GM18520 (cell line): Measurements from ENCODE around the gene ADAMTSL4.
"Not testable (repeated sequence)": the region's sequence is repeated elsewhere in the genome, so short reads cannot be mapped to it uniquely, and the experiment has no call there.

Experiments used
- ATAC-seq: cut with Tn5 transposase; IDR thresholded peaks from one replicate; pipeline ENCODE4 v1.9.1; 2021; ENCODE audit not compliant: unreplicated experiment

The ADAMTSL4 gene

DNA sequence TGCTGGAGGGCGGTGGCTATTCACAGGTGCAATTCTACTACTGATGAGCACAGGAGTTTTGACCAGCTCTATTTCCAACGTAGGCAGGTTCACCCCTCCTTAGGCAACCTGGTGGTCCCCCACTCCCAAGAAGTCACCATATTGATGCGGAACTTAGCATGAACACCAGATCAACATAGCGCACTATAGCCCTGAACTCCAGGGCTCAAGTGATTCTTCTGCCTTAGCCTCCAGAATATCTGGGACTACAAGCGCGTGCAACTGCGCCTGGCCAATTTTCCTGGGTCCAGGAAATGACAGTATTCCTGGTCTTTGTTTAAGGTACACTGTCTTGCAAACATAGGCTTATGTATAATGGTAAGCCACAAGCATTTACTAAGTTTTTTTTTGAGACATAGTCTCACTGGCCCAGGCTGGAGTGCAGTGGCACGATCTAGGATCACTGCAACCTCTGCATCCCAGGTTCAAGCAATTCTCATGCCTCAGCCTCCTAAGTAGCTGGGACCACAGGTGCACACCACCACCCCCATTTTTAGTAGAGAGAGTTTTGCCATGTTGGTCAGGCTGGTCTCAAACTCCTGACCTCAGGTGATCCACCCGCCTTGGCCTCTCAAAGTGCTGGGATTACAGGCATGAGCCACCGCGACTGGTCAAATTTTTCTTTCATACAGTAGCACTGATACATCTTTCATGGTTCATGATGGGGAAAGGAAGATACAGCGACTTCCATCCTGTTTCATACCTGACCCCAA, 17.6 kb downstream of the ADAMTSL4 start:
- no peak for ATAC-seq

GRCh38 chr1:150567341-150567716, 18.1 kb downstream of the ADAMTSL4 start:
- ATAC-seq, result no peak

DNA sequence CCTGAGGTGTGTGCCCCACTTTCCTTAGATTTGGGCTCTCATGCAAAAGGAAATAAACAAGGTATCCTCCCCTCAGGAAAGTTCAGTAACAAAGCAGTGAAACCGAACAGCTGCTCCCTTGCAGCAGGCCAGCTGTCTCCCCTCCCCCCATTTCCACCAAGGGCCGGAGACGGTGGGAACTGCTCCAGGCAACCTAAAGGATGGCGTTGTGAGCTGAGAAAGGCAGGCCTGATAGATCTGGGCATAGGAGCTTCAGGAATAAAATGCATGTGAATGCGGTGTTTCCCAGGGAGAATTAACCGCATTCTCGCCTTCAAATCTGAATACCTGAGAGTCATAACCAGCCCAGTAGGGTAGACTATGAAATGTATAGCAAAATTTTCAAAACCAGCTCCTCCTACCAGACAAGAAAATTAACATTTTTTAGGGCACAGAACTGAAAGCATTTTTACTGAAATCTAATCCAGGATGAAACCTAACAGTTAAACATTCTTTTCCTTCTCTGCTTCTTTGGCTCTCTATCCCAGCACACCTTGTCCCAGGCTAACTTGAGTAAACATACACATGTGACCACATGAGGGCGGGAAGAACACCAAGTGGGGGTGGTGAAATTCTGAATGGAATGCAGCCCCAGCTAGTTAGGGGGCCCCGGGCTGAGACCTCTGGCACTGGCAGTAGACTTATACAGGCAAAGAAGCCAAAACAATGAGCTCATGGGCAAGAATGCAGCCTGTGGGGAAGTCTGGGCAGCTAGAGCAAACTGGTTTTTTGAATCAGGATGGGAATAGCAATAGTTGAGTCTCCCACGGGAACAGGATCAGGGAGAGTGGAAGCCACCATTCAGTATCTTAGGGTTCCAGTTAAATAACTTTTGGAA, 18.7 kb downstream of the ADAMTSL4 start:
- ATAC-seq, result no peak

GRCh38 chr1:150568594-150568966, 19.4 kb downstream of the ADAMTSL4 start:
- no peak for ATAC-seq

DNA sequence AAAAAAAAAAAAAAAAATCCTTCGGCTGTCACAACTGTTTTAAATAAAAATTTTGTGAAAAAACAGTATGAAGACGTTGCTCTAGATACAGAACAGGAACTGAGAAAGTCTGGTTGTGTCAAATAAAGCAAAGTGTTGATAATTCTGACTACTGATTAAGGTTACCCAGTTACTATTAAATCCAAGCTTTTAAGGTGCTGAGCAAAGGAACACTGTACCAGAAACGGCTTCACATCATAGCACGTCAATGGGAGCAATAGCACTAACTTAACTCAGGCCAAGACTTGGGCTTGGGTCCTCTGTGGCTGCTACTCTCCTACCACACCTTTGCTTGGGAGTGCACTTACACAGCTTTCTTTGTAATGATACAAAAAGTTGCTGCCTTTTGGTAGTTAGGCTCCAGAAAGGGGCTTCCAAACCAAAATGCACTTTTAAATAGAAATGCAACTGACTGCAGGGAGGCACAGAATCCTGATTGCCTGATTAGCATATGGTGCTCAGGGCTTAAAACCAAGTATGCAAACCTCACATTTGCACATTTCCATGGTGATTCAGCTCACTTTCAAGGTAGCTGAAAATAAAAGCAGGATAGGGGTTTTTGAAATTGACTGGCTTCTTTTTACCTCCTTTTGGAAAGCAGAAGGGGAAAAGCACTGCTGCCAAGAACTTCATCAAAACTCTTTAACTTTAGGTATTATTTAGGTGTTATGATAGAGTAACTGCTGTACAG, 23.9 kb downstream of the ADAMTSL4 start:
- no peak for ATAC-seq

GRCh38 chr1:150573648-150574071, 24.5 kb downstream of the ADAMTSL4 start:
- ATAC-seq, result not testable (repeated sequence)

- no peak for ATAC-seq
Measured at GRCh38 chr1:150574260-150575071, 25.3 kb downstream of the ADAMTSL4 start.

DNA sequence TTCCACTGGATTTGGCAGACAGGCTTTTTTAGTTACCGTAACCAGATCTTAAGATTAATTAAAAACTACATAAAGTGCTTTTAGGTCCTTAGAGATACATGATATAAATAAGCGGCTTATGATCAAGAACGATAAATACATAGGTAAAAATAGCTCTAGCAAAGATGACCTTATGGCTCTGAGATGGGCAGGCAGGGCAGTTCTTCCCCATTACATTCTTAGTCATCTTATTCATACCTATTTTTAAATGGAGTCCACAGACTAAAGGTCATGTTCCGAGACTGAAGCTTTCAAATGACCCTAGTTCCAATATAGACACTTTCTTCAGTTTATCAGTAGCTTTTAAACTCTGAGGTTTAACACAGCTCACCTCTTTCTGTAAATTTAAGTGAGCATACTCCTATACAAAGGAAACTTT, 25.9 kb downstream of the ADAMTSL4 start:
- ATAC-seq, result no peak

DNA sequence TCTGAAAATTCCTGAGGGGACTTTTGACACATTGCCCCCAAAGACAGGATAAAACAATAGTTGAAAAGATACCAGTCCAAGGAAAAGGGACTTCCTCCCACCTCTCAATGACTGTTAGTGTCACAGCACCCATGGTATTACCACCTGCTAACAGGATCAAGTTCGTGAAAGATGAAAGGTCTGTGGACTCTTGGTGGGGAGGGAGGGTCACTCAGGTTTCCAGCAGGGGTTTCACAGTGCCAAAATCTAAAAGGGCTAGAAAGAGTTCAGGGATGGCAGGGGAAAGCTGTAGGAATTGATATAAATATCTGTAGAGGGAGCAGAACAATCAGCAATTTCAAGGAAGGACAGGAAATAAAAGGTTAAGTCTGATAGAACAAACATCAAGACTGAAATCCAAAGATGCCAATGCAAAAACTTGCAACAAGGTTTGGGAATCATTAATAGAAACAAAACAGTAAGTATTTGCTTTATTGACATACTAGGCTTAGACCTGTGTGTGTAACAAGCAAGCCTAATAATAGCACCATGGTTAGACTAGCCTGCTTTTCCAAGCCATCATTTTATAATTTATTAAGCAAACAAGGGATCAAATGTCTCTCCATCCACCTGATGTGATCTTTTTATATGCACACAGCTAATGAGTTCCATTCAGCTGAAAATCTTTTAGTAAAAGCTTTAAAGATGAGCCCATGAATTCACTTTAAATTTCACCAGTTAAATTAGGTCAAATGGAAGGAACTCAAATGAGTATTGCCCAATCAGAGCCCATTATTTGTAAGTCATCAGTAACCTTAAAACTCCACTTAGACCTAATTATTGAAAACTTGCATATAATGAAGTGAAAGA, 26.5 kb downstream of the ADAMTSL4 start:
- ATAC-seq, result no peak

GRCh38 chr1:150576367-150576711, 27.1 kb downstream of the ADAMTSL4 start:
- ATAC-seq, result no peak

DNA sequence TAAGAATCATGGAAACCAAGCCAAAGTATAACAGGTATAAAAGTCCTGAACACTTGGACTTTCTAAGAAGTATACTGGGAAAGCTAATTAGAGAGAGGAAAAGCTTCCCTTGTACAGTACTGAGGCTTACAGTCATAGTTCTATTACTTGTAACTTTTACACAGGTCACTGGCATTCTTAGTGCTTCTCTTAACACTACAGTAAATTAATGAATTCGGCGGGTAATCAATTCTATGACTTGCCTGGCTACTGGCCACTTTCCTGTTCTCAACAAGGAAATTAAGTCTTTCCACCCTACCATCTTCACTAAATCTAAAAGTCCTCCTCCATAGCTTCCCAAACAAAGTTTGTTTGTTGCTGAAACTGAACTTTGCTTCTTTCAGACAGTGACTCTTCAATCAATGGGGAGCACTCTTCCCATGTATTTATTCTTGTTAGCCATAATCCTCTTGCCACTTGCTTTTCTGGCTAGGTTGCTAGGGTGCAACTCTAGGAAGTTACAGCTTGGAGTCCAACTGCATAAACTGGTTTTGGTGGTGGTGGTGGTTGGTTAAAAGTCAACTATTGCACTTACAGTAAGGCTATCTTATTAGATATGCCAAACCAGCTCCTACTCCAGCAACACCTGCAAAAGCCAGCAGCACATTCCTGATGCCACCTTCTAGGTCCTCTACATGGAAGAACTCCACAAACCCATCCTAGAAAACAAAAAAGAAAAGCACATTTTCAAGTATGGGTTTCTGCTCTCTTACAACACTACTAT, 27.8 kb downstream of the ADAMTSL4 start:
- ATAC-seq, result no peak

GRCh38 chr1:150577557-150578271, 28.5 kb downstream of the ADAMTSL4 start:
- no peak for ATAC-seq

- ATAC-seq, result no peak
Measured at GRCh38 chr1:150578272-150579109, 29.3 kb downstream of the ADAMTSL4 start.

DNA sequence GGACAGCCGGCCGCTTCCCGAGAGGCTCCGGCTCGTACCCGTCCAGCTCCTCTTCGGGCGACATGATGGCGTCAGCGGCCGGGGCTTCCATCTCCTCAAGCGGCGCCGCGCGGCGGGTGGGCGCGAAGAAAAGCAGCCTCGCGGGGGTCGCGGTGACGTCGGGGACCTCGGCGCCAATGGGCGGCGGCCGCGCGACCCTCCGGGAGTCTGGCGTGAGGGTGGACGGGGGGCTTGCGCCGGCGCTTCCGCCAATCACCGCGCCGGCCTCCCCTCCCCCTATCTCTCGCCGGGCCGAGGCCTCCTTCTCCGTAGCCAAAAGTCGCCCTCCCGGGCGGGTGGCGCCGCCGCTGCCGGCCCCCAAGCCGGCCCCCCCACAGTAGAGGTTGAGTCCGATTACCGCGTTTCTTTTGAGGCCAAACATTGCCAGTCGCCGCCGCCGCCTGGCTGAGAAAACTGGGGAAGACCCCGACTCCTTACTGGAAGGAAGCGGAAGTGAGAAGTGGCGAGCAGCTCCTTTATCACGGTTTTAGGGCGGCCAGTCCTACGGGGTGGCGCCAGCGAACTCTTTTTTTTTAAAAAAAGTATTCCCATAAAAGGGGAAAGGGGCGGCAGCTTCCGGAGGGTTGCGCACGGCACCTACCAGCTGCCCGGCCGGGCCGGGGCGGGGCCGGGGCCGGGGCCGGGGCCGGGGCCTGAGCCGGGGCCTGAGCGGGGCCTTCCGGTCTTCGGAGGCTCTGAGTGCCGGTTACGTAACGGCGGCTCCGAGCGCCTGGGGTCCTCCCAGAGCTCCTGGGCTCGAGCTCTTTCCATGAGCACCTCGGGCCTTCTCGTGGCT, 30.1 kb downstream of the ADAMTSL4 start, which contains the start of gene MCL1:
TSS of gene MCL1 (minus strand) at position 501 of the 835 bp plus-strand sequence. CDS start at position 421, 80 bp downstream.
- ATAC-seq, result peak; percentile 87

- no peak for ATAC-seq
Measured at GRCh38 chr1:150579945-150580642, 30.9 kb downstream of the ADAMTSL4 start.

DNA sequence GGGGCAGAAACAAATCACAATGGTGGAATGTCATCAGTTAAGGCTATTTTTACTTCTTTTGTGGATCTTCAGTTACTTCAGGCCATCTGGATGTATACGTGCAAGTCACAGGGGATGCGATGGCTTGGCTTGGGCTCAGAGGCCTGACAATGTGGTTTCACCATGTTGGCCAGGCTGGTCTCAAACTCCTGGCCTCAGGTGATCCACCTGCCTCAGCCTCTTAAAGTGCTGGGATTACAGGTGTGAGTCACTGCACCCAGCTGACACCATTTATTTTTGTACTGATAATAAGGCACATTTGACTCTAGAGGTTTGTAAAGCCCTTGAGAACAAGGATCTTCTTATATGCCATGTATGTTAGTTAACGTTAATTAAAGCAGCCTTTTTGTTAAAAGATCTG, 31.8 kb downstream of the ADAMTSL4 start:
- not testable (repeated sequence) for ATAC-seq
